GM23338 (cell line): ENCODE measurements around the gene ARHGAP12. TPM values are rescaled to one million over a fixed set of nuclear protein-coding genes. Genes with fewer than 3 reads are reported as not detected.

Experiments used
- ATAC-seq: fragments of 200-7000 bp; cut with Tn5 transposase; 3 replicates; pipeline ENCODE4 v1.9.1; 2020
- DNase-seq: peaks from one replicate; pipeline ENCODE4 v3.0.0-alpha.2; 2015; ENCODE audit warnings: low spot score
- H2AFZ ChIP-seq: fragments of 200-600 bp; sonication (generic); 2 replicates; pipeline ENCODE4 v1.8.0; 2016; ENCODE audit warnings: antibody characterized with exemption, mild to moderate bottlenecking, moderate library complexity
- H3F3A ChIP-seq: fragments of 200-600 bp; sonication (generic); replicated peaks from 2 replicates; pipeline ENCODE4 v1.8.0; 2017; ENCODE audit warnings: antibody characterized with exemption, mixed run types, low read depth
- H3K27ac ChIP-seq: fragments of 200-600 bp; sonication (generic); 2 replicates; pipeline ENCODE4 v1.6.1; 2016; ENCODE audit warnings: low read depth
- H3K27me3 ChIP-seq: fragments of 200-600 bp; sonication (generic); 2 replicates; pipeline ENCODE4 v1.8.0; 2016; ENCODE audit warnings: mild to moderate bottlenecking, mixed run types, moderate library complexity; ENCODE audit not compliant: insufficient read depth
- H3K36me3 ChIP-seq: fragments of 200-600 bp; sonication (generic); 2 replicates; pipeline ENCODE4 v1.8.0; 2016; ENCODE audit warnings: mild to moderate bottlenecking; ENCODE audit not compliant: insufficient read depth
- H3K4me1 ChIP-seq: fragments of 200-600 bp; sonication (generic); 2 replicates; pipeline ENCODE4 v1.8.0; 2016; ENCODE audit warnings: mild to moderate bottlenecking, moderate library complexity; ENCODE audit not compliant: insufficient read depth
- H3K4me2 ChIP-seq: fragments of 200-600 bp; sonication (generic); 2 replicates; pipeline ENCODE4 v1.7.1; 2017; ENCODE audit warnings: mixed run types
- H3K4me3 ChIP-seq: fragments of 200-600 bp; sonication (generic); 2 replicates; pipeline ENCODE4 v1.6.1; 2016; ENCODE audit warnings: mixed run types
- H3K79me2 ChIP-seq: fragments of 200-600 bp; sonication (generic); replicated peaks from 2 replicates; pipeline ENCODE4 v1.8.0; 2017; ENCODE audit warnings: mild to moderate bottlenecking; ENCODE audit not compliant: insufficient read depth
- H3K9me2 ChIP-seq: fragments of 200-600 bp; sonication (generic); 2 replicates; pipeline ENCODE4 v1.8.0; 2017; ENCODE audit not compliant: insufficient read depth
- H4K20me1 ChIP-seq: fragments of 200-600 bp; sonication (generic); replicated peaks from 2 replicates; pipeline ENCODE4 v1.8.0; 2017; ENCODE audit warnings: mild to moderate bottlenecking; ENCODE audit not compliant: insufficient read depth
- H3K27ac Mint-ChIP-seq: 2 replicates; pipeline ENCODE4 v1.8.0; 2020; ENCODE audit warnings: inconsistent platforms, mild to moderate bottlenecking, moderate library complexity, mixed read lengths
- H3K27me3 Mint-ChIP-seq: 3 replicates; pipeline ENCODE4 v1.8.0; 2022; ENCODE audit warnings: low read depth, mild to moderate bottlenecking, moderate library complexity, mixed read lengths, inconsistent platforms; ENCODE audit not compliant: insufficient read depth, poor library complexity
- H3K36me3 Mint-ChIP-seq: 3 replicates; pipeline ENCODE4 v1.8.0; 2021; ENCODE audit warnings: low read depth, mild to moderate bottlenecking, inconsistent platforms, moderate library complexity, mixed read lengths
- H3K4me1 Mint-ChIP-seq: 3 replicates; pipeline ENCODE4 v1.8.0; 2020; ENCODE audit warnings: mild to moderate bottlenecking, inconsistent platforms, mixed read lengths
- H3K4me3 Mint-ChIP-seq: 3 replicates; pipeline ENCODE4 v1.8.0; 2021; ENCODE audit warnings: moderate library complexity, mild to moderate bottlenecking, inconsistent platforms, mixed read lengths
- H3K9me3 Mint-ChIP-seq: 3 replicates; pipeline ENCODE4 v1.8.0; 2020; ENCODE audit warnings: moderate library complexity, mild to moderate bottlenecking, inconsistent platforms, mixed read lengths
- CREB1 ChIP-seq: fragments of 250-450 bp; sonication (Bioruptor Pico); IDR thresholded peaks from 2 replicates; pipeline ENCODE4 v1.5.0; 2020; ENCODE audit warnings: low read depth, mild to moderate bottlenecking, moderate library complexity
- EZH2 ChIP-seq: fragments of 200-600 bp; sonication (generic); IDR thresholded peaks from one replicate; pipeline ENCODE4 v1.8.0; 2017; ENCODE audit warnings: antibody characterized with exemption, mild to moderate bottlenecking, low read depth; ENCODE audit not compliant: unreplicated experiment
- EZH2phosphoT487 ChIP-seq: fragments of 200-600 bp; sonication (generic); IDR thresholded peaks from one replicate; pipeline ENCODE4 v1.8.1; 2018; ENCODE audit warnings: antibody characterized with exemption; ENCODE audit not compliant: unreplicated experiment
- JUNB ChIP-seq: IDR thresholded peaks from one replicate; pipeline ENCODE4 v1.6.1; 2016; ENCODE audit warnings: antibody characterized with exemption; ENCODE audit not compliant: unreplicated experiment
- NANOG ChIP-seq: IDR thresholded peaks from 2 replicates; pipeline ENCODE4 v1.6.1; 2016; ENCODE audit warnings: antibody characterized with exemption, borderline replicate concordance
- POLR2AphosphoS5 ChIP-seq: IDR thresholded peaks from 2 replicates; pipeline ENCODE4 v1.6.1; 2016; ENCODE audit warnings: antibody characterized with exemption, low read depth
- STAT1 ChIP-seq: IDR thresholded peaks from one replicate; pipeline ENCODE4 v1.6.1; 2016; ENCODE audit warnings: antibody characterized with exemption; ENCODE audit not compliant: unreplicated experiment
- ZNF114 ChIP-seq: fragments of 250-450 bp; sonication (Bioruptor Pico); IDR thresholded peaks from 2 replicates; pipeline ENCODE4 v1.5.0; 2020; ENCODE audit warnings: mild to moderate bottlenecking, moderate library complexity
- ZNF331 ChIP-seq: fragments of 250-450 bp; sonication (Bioruptor Pico); IDR thresholded peaks from 2 replicates; pipeline ENCODE4 v1.5.0; 2020; ENCODE audit warnings: low read depth, mild to moderate bottlenecking, moderate library complexity
- polyA plus RNA-seq: library from polyadenylated mRNA; unstranded; fragments of >200 nt; fragmentation: Nextera tagmentation; extraction: Ambion mirVana; gene quantifications from 2 replicates; pipeline ENCODE4 v1.2.1, GENCODE V29; 2016
- total RNA-seq: library from RNA; depleted of rRNA; stranded (reverse); fragments of >200 nt; shearing (Covaris generic); gene quantifications from 2 replicates; pipeline ENCODE4 v1.2.3, GENCODE V29; 2014
- TF ChIP-seq, protein P1 (sequence below), 2 experiments: fragments of 200-600 bp in 1 of 2; sonication (generic) in 1 of 2; conservative IDR thresholded peaks; 2 replicates each; pipeline versions ENCODE4 v1.5.1 to v1.6.1; 2016 to 2017; ENCODE audit warnings: antibody characterized with exemption in 2 of 2, low read depth in 2 of 2, mild to moderate bottlenecking in 2 of 2, moderate library complexity in 1 of 2
- TF ChIP-seq, protein P2 (sequence below): IDR thresholded peaks from one replicate; pipeline ENCODE4 v1.6.1; 2018; ENCODE audit warnings: antibody characterized with exemption; ENCODE audit not compliant: unreplicated experiment
- TF ChIP-seq, protein P3 (sequence below): fragments of 250-450 bp; sonication (Bioruptor Pico); IDR thresholded peaks from 2 replicates; pipeline ENCODE4 v1.5.0; 2020; ENCODE audit warnings: mild to moderate bottlenecking, moderate library complexity
- TF ChIP-seq, protein P4 (sequence below): IDR thresholded peaks from 2 replicates; pipeline ENCODE4 v1.6.1; 2016; ENCODE audit warnings: antibody characterized with exemption

Gene ARHGAP12
- total and polyA plus RNA-seq, 2 experiments from 2014 or later, result 27.5 to 50.7 TPM

DNA sequence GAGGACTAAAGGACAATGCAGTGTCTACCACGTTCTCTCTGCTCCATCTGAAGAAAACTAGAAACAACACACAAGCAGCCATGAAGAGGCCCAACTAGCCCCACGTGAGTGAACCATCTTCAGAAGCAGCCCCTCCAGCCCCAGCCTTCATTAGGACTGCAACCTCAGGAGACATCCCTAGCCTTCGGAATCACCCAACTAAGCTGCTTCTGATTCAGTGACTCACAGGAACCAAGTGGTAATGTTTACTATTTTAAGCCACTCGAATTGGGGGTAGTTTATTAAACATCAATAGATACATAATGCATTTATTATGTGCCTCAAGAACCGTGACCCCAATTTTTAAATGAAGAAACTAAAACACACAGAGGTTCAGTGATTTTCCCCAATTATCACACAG lies 22.6 kb downstream of the ARHGAP12 start:
- no peak overlapping the region for H3K27ac Mint-ChIP-seq
- H3K27me3 ChIP-seq, result no peaks in the 10 kb centered on the region
- H4K20me1 ChIP-seq, result peaks cover 5% of the 10 kb centered on the region
- H3K9me2 ChIP-seq, result no peaks in the 10 kb centered on the region
- no peaks in the 10 kb centered on the region for H3K4me1 Mint-ChIP-seq
- no peak overlapping the region for H3K4me3 Mint-ChIP-seq
- DNase-seq (no peak), ATAC-seq (no peak)
- H3K9me3 Mint-ChIP-seq, result peaks cover 5% of the 10 kb centered on the region; the same call in 2 of the 3 replicates
- no peaks in the 10 kb centered on the region for H3F3A ChIP-seq
- TF ChIP-seq ZNF114 (CRISPR knock-in tag) (no peak), ZNF331 (CRISPR knock-in tag) (no peak), JUNB (no peak), EZH2 (no peak), EZH2phosphoT487 (no peak), NANOG (no peak), CREB1 (CRISPR knock-in tag) (no peak), POLR2AphosphoS5 (no peak), STAT1 (no peak)
- TF ChIP-seq, protein P1, sequence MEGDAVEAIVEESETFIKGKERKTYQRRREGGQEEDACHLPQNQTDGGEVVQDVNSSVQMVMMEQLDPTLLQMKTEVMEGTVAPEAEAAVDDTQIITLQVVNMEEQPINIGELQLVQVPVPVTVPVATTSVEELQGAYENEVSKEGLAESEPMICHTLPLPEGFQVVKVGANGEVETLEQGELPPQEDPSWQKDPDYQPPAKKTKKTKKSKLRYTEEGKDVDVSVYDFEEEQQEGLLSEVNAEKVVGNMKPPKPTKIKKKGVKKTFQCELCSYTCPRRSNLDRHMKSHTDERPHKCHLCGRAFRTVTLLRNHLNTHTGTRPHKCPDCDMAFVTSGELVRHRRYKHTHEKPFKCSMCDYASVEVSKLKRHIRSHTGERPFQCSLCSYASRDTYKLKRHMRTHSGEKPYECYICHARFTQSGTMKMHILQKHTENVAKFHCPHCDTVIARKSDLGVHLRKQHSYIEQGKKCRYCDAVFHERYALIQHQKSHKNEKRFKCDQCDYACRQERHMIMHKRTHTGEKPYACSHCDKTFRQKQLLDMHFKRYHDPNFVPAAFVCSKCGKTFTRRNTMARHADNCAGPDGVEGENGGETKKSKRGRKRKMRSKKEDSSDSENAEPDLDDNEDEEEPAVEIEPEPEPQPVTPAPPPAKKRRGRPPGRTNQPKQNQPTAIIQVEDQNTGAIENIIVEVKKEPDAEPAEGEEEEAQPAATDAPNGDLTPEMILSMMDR (conservative IDR thresholded peaks at IDR 0.05; ENCODE audit: low read depth in 2 of 2), result no peak
- TF ChIP-seq, protein P2, sequence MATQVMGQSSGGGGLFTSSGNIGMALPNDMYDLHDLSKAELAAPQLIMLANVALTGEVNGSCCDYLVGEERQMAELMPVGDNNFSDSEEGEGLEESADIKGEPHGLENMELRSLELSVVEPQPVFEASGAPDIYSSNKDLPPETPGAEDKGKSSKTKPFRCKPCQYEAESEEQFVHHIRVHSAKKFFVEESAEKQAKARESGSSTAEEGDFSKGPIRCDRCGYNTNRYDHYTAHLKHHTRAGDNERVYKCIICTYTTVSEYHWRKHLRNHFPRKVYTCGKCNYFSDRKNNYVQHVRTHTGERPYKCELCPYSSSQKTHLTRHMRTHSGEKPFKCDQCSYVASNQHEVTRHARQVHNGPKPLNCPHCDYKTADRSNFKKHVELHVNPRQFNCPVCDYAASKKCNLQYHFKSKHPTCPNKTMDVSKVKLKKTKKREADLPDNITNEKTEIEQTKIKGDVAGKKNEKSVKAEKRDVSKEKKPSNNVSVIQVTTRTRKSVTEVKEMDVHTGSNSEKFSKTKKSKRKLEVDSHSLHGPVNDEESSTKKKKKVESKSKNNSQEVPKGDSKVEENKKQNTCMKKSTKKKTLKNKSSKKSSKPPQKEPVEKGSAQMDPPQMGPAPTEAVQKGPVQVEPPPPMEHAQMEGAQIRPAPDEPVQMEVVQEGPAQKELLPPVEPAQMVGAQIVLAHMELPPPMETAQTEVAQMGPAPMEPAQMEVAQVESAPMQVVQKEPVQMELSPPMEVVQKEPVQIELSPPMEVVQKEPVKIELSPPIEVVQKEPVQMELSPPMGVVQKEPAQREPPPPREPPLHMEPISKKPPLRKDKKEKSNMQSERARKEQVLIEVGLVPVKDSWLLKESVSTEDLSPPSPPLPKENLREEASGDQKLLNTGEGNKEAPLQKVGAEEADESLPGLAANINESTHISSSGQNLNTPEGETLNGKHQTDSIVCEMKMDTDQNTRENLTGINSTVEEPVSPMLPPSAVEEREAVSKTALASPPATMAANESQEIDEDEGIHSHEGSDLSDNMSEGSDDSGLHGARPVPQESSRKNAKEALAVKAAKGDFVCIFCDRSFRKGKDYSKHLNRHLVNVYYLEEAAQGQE, result no peak
- TF ChIP-seq, protein P3, sequence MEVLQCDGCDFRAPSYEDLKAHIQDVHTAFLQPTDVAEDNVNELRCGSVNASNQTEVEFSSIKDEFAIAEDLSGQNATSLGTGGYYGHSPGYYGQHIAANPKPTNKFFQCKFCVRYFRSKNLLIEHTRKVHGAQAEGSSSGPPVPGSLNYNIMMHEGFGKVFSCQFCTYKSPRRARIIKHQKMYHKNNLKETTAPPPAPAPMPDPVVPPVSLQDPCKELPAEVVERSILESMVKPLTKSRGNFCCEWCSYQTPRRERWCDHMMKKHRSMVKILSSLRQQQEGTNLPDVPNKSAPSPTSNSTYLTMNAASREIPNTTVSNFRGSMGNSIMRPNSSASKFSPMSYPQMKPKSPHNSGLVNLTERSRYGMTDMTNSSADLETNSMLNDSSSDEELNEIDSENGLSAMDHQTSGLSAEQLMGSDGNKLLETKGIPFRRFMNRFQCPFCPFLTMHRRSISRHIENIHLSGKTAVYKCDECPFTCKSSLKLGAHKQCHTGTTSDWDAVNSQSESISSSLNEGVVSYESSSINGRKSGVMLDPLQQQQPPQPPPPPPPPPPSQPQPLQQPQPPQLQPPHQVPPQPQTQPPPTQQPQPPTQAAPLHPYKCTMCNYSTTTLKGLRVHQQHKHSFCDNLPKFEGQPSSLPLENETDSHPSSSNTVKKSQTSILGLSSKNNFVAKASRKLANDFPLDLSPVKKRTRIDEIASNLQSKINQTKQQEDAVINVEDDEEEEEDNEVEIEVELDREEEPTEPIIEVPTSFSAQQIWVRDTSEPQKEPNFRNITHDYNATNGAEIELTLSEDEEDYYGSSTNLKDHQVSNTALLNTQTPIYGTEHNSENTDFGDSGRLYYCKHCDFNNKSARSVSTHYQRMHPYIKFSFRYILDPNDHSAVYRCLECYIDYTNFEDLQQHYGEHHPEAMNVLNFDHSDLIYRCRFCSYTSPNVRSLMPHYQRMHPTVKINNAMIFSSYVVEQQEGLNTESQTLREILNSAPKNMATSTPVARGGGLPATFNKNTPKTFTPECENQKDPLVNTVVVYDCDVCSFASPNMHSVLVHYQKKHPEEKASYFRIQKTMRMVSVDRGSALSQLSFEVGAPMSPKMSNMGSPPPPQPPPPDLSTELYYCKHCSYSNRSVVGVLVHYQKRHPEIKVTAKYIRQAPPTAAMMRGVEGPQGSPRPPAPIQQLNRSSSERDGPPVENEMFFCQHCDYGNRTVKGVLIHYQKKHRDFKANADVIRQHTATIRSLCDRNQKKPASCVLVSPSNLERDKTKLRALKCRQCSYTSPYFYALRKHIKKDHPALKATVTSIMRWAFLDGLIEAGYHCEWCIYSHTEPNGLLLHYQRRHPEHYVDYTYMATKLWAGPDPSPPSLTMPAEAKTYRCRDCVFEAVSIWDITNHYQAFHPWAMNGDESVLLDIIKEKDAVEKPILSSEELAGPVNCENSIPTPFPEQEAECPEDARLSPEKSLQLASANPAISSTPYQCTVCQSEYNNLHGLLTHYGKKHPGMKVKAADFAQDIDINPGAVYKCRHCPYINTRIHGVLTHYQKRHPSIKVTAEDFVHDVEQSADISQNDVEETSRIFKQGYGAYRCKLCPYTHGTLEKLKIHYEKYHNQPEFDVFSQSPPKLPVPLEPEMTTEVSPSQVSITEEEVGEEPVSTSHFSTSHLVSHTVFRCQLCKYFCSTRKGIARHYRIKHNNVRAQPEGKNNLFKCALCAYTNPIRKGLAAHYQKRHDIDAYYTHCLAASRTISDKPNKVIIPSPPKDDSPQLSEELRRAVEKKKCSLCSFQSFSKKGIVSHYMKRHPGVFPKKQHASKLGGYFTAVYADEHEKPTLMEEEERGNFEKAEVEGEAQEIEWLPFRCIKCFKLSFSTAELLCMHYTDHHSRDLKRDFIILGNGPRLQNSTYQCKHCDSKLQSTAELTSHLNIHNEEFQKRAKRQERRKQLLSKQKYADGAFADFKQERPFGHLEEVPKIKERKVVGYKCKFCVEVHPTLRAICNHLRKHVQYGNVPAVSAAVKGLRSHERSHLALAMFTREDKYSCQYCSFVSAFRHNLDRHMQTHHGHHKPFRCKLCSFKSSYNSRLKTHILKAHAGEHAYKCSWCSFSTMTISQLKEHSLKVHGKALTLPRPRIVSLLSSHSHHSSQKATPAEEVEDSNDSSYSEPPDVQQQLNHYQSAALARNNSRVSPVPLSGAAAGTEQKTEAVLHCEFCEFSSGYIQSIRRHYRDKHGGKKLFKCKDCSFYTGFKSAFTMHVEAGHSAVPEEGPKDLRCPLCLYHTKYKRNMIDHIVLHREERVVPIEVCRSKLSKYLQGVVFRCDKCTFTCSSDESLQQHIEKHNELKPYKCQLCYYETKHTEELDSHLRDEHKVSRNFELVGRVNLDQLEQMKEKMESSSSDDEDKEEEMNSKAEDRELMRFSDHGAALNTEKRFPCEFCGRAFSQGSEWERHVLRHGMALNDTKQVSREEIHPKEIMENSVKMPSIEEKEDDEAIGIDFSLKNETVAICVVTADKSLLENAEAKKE (CRISPR knock-in tag), result no peak
- TF ChIP-seq, protein P4, sequence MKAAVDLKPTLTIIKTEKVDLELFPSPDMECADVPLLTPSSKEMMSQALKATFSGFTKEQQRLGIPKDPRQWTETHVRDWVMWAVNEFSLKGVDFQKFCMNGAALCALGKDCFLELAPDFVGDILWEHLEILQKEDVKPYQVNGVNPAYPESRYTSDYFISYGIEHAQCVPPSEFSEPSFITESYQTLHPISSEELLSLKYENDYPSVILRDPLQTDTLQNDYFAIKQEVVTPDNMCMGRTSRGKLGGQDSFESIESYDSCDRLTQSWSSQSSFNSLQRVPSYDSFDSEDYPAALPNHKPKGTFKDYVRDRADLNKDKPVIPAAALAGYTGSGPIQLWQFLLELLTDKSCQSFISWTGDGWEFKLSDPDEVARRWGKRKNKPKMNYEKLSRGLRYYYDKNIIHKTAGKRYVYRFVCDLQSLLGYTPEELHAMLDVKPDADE, result no peak
- H3K4me3 ChIP-seq, result no peak overlapping the region
- no peak overlapping the region for H2AFZ ChIP-seq
- H3K27ac ChIP-seq, result no peak overlapping the region
- H3K27me3 Mint-ChIP-seq, result no peaks in the 10 kb centered on the region
- peaks cover 17% of the 10 kb centered on the region; the same call in 1 of the 2 replicates for H3K36me3 ChIP-seq
- H3K79me2 ChIP-seq, result peaks cover 100% of the 10 kb centered on the region
- H3K4me1 ChIP-seq, result peaks cover 3% of the 10 kb centered on the region; the same call in 1 of the 2 replicates
- no peak overlapping the region for H3K4me2 ChIP-seq
- H3K36me3 Mint-ChIP-seq, result peaks cover 44% of the 10 kb centered on the region
